Measurements from ENCODE around the gene LDLRAD3.
A peak's percentile ranks its signal among the peaks of the same experiment; 100 is the strongest.

Gene LDLRAD3

DNA sequence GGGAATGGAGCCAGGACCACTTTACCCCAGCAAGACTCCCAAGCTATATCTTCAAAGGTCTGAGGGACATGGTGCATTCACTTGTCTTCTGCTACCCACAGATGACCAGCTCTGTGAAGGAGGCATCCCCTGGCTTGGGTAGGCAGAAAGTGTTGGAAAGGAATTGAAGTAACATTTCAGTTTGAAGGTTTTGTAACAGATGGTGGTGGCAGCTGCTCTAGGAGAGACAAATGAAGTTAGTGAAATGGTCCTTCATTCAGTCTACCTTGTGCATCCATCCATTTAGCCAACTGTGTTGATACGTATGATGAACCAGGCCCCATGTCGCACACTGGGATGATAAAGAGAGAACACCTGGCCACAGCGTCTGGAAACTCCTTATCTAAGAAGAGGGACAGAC, 204.8 kb downstream of the LDLRAD3 start:
- no peak for DNase-seq

DNA sequence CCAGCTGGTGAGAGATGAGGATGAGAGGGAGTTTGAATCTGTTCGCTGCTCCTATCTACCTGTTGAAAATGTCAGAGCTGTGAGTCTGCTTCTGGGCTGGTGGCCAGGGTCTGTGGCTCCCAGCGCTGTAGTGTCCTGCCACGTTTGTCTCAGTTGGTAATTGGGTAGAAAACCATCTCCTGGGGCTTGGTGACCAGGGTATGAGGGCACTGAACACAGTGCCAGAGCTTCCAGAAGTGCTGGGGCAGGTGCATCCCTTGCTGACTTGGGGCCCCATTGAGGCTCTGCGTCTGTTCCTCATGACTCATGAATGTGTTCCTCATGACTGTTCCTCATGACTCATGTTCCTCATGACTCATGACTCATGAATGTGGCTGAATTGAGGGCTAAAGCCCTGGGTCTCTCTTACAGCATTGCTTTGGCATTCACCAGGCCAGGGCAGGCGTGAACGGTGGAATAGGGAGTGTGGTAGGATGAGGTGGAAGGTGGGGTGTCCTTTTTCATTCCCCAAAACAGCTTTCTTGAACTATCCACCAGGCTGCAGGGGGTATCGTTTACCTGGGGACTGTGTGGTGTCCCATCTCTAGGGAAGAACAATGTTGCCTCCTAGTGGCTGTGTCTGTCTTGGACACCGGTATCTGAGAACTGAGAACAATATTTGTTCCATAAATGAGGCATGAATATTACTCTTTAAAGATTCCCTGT, 205.8 kb downstream of the LDLRAD3 start:
- no peak for DNase-seq

DNA sequence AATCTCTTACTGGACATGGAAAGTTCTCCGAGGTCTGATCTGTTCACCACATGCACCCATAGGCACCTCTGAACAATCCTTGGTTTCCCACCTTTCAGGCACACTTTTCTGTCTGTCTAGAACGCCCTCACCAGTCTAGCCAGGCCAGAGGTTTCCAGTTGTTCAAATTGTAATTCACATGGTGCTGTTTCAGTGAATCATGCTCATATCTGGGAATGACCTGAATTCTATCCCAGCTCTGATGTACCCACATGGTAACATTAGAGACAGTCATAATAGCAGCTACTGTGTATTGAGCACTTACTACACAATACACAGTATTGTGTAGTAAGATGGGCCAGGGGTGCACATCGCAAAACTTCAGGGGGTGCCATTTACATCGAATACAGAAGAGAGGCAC, 207.1 kb downstream of the LDLRAD3 start:
- DNase-seq, result no peak

DNA sequence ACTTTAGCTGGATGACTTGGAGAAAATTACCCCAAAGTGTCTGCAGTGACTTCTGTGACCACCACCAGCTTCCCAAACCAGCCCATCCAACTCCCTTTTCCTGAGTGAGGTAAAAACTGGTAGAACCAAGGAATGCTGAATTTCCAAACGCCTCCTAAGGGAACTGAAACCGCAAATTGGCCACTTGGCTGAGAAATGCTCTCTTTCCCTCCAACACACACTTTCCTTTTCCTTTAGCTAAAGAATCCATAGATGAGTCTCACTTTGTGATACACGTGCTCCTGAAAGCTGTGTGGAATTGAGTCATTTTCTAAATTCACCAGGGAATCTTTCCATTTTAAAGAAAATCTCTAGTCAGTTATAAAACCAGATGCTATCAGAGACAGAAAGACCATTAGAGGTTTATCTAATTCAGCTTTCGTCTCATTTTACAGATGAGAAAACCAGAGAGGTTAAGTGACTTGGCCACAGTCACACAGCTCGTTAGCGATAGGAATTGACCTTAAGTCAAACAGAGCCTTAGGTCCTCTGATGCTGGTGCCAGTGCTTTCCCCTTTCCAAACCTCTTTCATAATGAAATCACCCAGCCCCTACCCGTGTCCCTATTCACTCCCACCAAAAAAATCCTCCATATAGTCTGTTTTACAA, 208.2 kb downstream of the LDLRAD3 start:
- DNase-seq, result no peak

DNA sequence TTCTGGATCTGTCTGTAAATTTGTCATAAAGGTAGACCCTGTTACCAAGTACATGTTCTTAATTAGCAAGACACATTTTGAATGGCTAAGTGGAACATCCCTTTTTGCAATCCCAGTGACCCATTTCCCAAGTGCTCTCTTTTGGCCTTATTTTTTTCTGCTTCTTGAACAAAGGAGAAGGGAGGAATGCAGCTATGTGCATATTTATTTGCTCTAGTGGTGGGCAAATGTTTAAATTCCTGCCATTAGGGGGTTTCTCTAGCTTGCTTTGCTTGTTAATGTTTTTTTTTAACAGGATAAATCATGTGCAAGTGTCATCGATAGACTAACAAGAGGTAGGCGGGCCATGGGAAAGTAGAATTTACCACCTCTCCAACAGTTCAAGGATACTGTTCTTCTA, 209.7 kb downstream of the LDLRAD3 start:
- DNase-seq, result no peak

DNA sequence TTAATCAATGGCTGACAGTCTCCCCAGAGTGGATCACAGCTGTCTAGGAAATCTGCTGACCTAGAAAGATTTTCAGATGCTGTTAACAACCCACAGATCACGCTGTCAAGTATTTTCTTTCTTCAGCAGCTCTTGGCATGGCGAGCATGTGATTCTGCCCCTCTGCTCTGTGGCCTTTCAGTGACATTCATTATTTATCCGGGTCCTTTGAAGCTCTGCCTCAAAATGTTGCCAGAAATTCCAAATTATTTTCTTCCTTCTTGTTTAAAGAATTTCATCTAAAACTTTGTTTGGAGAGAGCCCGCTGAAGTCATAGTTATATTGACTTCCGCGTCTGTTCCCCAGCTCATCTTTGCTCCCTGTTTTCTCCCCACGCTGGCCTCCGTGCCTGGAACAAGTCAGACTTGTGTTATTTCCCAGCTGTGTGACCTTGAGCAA, 211.3 kb downstream of the LDLRAD3 start:
- no peak for DNase-seq

DNA sequence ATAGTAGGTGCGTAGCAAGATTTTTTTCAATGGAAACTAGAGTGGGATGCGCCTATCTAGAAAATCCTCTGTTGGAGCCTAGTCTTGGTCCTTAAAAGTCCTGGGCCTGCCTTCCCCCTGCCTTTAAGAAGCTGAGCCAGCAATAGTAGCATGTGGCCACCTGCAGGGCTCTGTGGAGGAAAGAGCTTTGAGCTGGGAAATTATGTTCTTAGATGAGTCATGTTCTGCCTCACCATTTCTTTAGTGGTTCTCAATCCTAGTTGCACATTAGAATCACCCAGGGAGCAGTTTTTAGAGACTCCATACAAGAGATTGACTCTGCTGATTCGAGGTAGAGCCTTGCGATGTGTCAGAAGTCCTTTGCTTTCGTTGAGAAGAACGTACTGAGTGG, 211.9 kb downstream of the LDLRAD3 start:
- peak; percentile 79 for DNase-seq

DNA sequence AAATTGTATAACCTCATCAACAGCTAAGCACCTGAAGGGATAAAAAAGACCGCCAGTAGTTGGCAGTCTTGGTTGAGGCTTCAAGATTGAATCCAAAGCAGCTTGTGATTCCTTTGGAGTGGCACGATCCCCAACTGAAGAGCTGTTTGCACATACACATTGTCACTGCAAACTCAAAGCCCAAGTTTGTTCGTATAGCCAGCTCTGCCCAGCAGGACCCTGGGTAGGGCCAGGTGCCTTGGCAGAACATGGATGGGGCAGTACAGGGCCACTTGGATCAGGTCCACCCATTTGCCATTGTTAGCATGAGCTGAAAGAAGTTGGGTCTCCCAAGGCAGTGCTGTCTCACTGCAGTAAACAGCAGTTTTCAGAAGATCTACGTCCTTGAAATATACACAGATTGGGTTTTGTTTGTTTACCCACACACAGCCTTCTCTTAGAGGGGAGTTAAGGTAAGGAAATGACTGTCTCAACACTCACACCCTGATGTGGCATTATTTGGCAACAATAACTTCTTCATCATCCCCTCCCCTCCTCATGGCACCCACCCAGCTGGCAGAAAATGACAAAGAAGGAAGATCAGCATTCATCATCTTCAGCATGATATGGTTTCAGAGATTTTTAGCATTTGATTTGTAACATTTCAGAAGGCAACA, 212.4 kb downstream of the LDLRAD3 start:
- no peak for DNase-seq

DNA sequence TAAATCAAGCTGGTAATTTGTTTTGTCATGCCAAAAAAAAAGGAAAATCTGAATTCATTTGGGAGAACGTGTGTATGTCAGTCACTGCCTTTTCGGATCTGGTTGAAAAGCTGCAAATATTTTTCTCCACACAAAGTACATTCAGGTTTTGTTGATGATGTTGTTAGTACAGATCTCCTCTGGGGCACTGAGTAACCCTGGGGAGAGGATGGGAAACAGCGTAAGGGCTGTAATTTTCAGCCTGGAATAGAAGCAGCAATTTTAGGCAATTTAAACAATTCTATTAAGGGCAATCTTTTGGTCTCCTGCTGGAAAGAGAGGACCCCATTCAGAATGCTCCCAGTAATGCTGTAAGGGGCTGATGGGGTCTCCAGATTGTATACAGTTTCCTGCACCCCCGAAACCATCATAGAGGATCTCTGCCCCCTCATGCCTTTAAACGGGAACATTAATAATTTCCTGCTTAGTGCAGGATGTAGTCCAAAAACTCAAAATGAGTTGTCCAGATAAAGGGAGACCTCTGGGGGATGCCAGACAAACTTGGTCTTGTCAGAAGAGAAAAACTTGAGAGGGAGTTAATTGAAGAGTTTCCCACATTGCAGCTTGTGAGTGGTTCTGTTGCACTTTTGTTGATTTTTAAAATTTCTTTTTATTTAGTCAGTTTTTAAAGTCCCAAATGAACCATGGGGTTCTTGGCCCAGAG, 213.1 kb downstream of the LDLRAD3 start:
- peak; percentile 96 for DNase-seq

DNA sequence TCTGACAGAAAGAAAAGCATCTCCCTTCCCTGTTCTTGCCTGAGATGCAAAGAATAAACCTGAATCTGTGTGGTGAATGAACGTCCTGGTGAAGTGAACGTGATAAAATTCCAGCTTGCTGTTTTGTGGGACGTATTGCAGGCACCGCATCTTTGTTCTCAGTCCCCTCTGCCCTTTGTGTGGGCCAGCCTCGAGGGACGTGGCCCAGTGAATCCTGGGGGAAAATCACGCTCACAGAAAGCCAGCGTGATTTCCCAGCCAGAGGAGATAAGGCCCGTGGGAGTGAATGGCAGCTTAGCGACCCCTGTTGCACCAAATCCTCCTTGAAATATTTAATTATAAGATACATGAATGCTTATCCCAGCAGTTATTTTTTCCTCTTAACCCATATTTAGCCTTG, 216.2 kb downstream of the LDLRAD3 start:
- DNase-seq, result peak; percentile 62

DNA sequence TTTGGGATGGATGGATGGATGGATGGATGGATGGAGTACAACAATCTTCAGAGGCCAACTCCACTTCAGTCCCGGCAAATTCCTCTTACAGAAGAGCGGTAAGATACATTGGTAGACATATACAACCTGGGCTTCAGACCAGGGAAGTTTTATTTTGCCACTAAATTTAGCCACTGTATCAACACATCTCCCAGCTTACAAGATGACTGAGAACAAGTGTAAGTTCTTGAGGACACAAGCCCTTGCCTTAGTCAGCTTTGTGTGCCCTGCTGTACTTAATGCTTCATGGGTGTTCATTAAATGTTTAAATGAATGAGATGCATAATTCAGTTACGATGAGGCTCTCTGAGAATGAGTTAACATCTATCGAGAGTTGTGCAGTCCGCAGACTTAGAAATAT, 217.7 kb downstream of the LDLRAD3 start:
- DNase-seq, result no peak

DNA sequence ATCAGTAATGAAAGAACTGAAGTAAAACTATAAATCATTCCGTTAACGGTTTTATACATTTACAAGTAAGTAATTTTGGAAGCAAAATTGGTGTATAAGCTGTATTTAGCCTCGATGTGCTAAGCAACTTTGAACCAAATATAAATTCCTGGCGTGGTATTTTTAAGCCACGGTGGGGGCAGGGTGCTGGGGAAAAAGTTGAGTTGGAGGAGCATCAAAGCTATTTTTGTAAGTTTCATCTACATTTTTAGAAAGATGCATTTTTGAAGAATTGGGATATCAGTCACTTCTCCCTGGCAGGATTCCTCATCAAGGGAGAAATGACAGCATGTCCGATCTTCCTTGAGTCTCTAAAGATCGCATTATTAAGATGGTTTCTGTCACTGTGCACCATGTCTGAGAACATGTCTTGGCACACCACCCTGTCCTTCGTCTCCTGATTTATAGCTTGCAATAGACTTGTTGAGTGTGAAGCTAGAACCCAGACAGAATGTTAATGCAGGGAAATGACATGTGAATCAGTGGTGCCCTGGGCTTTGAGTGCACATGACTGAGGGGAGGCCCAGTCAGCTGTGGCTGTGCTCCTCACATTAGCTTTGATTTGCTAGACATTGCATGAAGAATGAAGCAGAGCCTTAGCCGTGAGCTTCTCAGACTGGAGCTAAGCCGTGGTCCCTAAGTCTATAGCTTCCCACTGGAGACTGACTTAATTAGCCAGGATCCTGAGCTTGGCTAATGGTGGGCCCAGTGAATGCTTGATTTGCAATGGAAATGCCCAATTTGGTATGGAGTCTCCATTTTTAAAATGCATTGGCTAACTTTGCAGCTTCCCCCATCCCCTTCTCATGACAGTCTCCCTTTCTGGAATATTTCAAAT, 218.4 kb downstream of the LDLRAD3 start:
- DNase-seq, result no peak

DNA sequence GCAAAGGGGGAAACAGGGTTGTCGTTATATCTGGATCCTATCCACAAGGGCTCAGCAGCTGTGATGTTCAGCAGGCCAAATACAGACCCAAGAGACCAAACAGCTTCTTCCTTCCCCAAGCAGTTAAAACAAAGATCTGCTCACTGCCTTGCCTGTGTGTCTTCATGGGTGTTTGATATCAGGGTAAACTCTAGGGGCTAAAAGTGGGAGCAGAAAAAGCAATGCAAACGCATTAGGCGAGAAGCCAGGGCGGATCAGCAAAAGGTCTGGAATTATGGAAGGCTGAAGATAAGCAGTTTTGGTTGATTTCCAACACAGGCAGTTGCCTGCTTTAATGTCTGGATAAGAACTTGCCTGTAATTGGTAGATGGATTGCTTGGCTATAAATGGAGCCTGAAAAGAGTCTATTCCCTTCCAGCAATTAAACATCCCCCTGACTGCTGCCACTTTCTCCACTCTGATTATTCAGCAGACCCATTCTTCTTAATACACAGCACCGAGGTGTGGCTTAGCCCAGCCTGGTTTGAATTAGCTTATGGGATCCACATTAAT, 219.1 kb downstream of the LDLRAD3 start:
- peak; percentile 56 for DNase-seq

DNA sequence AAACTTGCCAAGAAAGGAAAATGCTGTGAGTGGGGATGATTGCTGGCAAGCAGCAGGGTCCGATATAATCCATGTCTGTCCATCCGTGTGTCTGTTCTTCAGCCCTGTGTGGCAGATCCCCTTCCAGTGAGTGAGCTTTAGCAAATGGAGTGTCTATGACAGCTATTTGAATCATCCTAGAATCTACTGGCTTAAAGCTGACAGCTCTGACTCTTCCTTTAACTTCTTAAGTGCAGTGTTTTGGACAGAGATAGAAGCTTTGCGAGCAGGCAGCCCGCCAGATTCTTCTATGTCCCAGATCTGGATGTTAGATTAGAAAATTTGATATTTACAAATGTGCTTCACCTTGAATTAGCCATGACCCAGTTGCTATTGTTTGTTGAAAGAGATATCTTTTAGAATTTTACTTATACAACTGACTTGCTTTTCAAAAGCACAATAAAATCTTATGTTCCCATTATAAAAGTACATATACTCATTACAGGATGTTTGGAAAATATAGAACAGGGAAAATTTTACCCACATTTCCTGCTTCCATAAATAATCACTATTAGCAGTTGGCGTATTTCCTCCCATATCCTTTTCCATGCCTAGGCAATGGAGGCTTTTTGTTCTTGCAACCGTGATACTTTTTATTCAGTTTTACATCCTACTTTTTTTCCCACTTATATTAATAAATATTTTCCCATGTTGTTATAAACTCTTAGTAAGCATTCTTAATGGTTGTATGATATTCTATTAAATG, 220.8 kb downstream of the LDLRAD3 start:
- no peak for DNase-seq

DNA sequence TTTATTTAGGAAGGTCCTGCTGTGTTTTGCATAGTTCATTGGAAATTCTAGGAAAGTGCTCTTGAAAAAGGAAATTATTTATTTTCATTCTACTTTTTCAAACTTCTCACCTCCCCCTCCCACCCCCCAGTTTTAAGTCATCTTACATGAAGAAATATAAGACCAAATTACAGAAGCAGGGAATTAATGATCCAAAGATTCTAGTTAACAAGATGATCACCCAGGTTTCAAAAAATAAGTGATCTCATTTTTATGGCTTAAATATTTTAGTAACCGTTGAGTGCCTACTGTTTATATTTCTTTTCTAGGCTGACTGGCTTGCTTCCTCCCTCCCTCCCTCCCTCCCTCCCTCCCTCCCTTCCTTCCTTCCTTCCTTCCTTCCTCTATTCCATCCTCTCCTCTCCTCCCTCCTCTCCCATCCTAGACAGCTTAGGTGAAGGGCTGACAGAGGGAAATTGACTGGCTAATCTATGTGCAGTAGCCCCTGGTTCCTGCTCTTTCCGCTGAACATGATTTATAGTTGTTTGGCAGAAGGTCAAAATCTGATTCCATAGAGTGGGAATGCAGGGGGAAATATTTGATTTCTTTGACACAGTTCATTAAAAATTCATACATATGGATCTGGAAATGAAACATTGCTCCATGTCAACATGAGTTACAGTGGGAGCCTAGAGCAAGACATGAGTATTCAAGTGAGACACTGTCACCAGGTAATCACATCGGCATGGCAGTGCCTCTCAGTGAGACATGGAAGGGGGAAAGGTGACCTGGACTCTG, 221.9 kb downstream of the LDLRAD3 start:
- peak; percentile 17 for DNase-seq

DNA sequence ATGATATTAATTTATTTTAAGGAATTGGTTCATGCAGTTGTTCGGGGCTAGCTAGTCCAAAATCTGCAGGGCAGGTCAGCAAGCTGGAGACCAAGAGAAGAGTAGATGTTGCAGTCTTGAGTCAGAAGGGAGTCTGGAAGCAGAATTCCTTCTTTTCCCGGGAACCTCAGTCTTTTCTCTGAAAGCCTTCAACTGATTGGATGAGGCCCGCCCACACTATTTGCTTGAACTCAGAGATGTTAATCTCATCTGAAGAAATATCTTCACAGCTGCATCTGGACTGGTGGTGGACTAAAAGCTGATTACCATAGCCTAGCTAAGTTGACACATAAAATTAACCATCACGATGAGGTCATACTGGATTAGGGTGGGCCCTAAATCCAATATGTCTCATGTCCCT, 223.2 kb downstream of the LDLRAD3 start:
- DNase-seq, result no peak

DNA sequence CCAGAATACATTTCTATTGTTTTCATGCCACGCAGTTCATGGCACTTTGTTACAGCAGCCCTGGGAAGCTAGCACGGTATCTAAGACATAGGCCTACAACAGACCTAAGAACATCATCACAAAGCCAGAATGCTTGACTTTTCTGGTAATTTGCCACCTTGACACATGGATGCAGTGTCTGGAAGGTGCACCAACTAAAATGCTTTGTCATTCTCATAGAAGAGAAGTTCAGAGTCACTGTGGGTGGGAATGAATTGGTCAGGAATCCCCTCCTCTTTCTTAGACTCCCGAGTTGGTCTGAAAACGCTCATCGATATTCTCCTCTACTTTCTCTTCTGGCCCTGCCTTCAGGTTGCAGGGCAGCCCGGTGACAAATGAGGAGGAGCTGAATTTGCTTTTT, 223.9 kb downstream of the LDLRAD3 start:
- no peak for DNase-seq

DNA sequence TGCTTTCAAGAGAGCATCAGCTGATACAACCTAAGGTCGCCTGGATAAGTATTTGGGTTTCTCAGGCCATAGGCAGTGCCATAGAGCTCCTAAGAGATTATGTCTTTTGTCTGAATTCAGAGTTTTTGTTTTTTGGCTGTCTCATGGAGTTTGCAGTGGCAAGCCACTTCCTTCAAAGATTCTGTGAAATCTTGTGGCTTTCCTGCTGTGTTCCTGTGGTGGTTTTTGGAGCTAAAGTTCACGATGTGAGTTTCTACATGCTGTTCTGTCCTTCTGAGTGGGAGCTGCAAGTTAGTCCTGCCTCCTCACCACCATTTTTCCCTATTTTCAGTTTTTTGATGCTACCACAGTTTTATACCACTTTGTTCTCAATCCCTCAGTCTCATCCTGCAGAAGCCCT, 234.0 kb downstream of the LDLRAD3 start:
- DNase-seq, result no peak

DNA sequence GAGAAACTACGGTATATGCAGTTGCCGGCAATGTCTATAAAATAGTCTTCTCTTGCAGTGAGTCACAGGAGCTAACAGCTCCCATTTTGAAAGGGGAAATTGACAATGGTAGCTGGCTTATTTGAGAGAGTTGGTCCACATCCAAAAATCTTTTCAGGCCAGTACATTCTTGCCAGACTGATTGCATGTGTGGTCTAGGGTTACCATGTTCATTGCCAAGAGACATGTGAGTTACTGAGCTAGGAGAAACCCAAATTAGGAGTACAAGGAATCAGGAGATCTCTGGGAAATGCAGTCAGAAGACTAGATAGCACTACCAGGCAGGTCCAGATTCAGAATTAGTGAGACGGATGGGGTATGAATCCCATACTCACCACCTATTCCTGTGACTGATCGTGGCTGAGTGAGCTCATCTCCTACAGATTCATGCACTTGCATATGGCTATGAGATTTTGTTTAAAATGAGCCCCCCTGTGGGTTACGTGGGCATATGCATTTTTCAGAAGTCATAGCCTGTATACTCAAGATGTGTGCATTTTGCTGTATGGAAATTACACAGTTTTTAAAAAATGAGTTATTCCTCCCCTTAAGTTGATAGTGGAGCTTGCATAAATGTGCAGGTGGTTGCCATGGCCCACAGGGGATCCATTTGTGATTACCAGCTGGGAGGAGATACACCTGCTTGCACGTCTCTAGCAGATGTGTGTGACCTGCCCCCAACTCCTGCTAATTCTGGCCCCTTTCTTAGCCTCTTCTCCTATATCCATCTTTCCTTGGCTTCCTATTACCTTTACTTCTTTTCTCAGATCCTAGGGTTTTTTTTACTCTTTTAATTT, 242.7 kb downstream of the LDLRAD3 start:
- DNase-seq, result no peak

DNA sequence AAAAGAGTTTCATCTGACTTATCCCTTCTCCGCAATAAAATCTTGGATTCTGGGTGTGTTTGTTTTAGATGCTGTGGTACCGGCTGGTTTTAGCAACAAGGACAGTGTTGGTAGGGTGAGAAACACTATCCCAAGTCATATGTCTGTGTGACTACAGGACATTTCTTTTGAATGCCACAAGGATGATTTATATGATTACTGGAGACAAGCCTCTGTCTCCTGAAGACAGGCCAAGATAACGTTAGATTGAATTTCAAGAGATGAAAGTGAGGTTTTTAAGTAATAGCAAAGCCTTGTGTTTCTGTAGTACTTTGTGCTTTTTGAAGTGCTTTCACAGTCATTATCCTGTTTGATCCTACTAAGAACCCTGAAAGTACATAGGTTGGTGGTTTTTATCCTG, 243.8 kb downstream of the LDLRAD3 start:
- DNase-seq, result peak; percentile 37

Data from NCI-H2227 treated with DMSO at 0.1 percent for 48 hours (cell line).